DMS 273 (cell line): ENCODE data around the gene STRA6.
"Not testable (repeated sequence)": the region's sequence is repeated elsewhere in the genome, so short reads cannot be mapped to it uniquely, and the experiment has no call there.

Source experiments
- DNase-seq: peaks from one replicate; lab custom pipeline; 2025; ENCODE audit not compliant: unreplicated experiment; lab: John Stamatoyannopoulos, UW

Gene STRA6

GRCh38 chr15:74167891-74168331, 34.7 kb downstream of the STRA6 start:
- DNase-seq, result peak; percentile 31

- DNase-seq, result no peak
Observed at GRCh38 chr15:74165461-74165860, 37.1 kb downstream of the STRA6 start.

DNA sequence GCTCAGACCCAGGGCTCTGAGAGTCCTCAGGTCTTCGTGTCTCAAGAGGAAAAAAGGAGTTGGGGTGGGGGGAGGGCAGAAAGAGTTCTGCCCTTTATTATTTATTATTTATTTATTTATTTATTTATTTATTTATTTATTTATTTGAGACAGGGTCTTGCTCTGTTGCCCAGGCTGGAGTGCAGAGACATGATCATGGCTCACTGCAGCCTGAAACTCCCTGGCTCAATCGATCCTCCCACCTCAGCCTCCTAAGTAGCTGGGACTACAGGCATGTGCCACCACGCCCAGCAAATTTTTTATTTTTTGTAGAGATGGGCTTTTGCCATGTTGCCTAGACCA, 40.4 kb downstream of the STRA6 start:
- DNase-seq, result not testable (repeated sequence)

- not testable (repeated sequence) for DNase-seq
Observed at GRCh38 chr15:74160390-74160789, 42.2 kb downstream of the STRA6 start.

DNA sequence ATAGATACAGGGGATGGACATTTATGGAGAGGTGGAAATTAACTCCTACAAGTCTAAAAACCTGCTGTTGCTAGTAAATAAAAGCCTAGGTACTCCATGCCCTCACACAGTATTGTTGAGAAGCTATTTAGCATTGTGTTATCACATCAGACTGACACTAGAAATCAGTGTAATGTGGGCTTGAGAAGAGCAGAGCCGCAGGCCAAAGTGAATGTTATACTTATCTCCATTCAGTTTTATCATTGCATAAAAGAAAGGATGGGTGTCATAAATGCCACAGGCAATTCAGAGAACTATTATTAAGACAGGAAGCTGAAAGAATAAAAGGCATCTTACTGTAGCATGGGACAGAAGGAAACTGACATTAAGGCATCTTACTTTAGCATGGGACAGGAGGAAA, 42.8 kb downstream of the STRA6 start:
- DNase-seq, result no peak

DNA sequence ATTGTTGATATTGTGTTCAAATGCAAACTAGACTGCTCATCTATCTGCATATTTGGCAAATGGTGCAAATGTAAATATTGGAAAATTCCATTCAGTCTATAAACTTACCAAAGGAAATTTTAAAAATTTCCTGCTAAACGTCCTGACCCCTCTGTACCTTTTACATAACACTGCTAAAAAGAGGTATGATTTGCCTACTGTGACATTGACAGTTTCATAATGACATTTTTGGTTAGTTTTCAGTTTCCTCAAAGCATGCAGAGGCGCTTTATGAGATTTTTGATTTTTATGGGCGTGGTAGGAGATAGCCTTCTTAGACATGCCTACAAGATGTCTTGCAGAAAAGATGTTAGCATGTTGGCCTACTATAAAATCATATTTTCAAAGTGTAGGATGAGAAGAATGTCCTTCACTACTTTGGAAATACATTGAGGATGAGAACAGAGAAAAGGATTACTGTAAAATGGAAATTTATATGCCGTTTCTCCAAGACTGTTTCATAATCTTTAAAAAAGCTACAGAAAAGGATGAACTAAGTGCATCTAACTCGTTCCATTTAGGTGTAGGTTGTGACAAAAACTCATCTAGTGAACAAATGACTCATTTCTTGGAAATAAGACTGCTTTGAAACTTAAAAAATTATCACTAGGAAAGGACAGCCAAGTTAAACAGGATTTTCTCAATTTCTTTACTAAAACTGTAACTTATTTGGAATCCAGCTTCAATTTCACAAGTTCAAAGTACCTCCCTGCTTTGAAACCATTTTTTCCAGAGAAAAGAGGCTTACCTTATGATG, 43.5 kb downstream of the STRA6 start:
- no peak for DNase-seq

GRCh38 chr15:74157868-74158827, 44.4 kb downstream of the STRA6 start:
- no peak for DNase-seq

- DNase-seq, result peak; percentile 41
Observed at GRCh38 chr15:74156678-74157411, 45.7 kb downstream of the STRA6 start.

DNA sequence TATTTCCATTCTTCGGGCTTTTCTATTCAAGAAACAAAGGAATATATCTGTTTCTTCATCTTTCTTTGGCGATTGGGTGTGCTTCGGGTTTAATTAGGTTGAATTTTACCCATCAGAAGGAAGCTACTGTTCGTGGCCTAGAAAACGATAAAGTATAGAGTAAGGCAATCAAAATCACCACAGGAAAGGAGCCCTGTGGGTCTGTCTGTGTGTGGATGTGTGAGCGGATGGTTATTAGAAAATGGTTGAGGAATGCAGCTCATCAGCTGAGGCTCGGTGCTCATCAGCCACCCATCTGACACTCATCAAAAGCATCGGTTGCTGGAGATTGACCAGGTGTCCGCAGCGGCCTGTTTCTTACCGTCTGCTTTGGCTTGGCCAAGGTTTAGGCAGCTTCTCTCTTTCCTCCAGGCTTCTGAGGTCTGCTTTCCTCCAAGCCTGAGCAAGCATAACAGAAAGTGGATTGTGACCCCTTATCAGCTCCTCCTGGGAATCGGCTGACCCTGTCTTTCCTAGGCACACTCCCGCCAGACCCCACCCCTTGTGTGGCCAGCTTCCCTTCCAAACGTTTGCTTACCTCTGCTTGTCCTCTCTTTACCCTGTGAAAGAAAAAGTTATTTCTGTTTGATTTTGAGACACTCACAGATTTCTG, 46.7 kb downstream of the STRA6 start:
- DNase-seq, result no peak

DNA sequence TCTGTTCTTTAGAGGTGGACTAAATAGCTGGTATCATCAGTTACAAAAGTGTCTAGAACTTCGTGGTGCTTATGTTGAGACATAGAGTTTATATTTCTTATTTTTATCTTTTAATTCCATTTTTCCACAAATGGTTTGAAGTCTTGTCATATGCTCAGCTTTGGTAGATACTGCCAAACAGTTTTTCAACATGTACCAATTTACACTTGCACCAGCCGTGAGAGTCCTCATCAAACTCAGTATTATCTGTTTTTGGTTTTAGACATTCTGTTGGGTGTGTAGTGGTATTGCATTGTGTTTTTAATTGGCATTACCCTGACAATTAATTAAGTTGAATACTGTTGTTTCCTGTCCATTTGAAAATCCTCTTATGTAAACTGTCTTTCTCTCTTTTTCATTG, 55.5 kb downstream of the STRA6 start:
- no peak for DNase-seq

DNA sequence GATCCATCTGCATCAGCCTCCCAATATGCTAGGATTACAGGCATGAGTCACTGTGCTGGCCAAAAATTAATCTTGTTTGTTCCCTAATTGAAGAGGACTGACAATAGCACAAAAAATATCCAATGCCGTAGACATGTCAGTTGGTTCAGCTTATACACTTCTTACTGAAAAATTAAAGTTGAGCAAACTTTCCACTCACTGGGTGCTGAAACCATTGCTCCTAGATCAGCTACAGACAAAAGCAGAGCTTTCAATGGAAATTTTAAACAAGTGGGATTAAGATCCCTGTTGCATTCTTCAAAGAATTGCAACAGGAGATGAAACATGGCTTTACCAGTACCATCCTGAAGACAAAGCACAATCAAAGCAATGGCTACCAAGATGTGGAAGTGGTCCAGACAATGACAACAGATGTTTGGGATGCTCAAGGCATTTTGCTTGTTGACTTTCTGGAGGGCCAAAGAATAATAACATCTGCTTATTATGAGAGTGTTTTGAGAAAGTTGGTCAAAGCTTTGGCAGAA, 56.2 kb downstream of the STRA6 start:
- no peak for DNase-seq

DNA sequence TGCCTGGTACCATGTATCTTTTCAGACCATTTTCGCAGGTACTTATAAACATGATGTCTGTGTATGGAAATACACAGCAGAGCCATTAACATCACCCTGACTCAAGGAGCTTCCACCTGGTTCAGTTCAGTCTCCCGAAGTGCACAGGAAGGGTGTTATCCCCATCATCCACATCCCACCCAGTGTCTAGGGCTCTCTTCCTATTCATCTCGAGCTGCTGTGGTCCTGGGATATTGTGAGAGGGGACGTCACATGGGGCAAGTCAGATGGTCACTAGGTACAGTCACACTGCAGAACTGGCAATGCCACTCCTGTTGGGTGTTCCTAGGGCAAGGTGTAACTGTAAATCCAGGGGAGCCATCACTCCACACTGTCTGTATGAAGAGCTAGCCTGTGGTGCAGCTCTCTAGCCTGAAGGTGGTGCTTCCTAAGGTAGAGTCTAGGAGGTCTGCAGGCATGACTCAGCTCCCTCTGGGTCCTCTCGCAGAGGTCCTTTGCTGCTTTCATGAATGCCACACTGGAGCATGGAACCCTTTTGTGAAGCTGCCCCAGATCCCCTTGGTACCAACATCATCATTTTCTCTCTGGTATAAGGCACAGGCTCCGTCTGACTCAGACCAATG, 58.3 kb downstream of the STRA6 start:
- peak; percentile 46 for DNase-seq

- DNase-seq, result no peak
Observed at GRCh38 chr15:74141591-74141990, 61.0 kb downstream of the STRA6 start.

DNA sequence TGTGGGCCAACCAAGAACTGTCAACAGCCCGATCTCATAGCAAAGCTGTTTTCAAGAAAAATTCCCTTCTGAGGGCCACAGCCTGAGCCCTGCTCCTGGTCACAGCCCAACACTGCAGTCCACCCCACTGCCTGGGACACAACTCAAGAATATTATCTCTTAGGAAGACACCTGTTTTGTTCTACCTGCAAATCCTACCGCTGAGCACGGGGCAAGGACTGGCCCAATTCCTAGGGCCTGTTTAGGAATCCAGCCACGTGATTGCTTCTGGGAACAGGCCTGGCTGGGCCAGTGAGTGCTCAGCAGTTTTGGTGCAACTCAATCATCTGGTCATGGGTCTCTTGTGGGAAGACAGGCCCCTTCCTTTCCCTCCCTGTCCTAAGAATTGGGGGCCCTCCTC, 63.9 kb downstream of the STRA6 start:
- DNase-seq, result no peak

DNA sequence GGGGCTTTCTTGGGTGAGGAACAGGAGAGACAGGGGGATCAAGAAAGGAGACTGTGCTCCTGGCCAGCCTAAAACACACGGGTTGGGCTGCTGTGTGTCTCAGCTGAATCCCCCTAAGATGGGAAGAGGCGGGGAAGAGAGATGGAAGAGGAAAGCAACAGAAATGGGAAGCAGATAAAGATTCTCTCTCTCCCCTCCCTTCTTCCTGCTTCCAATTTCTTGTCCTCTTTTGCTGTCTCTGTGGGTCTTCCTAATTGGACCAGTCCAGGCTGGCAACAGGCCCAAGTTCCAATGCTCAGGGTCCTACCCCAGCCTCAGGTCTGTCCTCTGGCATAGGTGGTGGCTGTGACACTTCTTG, 65.1 kb downstream of the STRA6 start:
- DNase-seq, result no peak

DNA sequence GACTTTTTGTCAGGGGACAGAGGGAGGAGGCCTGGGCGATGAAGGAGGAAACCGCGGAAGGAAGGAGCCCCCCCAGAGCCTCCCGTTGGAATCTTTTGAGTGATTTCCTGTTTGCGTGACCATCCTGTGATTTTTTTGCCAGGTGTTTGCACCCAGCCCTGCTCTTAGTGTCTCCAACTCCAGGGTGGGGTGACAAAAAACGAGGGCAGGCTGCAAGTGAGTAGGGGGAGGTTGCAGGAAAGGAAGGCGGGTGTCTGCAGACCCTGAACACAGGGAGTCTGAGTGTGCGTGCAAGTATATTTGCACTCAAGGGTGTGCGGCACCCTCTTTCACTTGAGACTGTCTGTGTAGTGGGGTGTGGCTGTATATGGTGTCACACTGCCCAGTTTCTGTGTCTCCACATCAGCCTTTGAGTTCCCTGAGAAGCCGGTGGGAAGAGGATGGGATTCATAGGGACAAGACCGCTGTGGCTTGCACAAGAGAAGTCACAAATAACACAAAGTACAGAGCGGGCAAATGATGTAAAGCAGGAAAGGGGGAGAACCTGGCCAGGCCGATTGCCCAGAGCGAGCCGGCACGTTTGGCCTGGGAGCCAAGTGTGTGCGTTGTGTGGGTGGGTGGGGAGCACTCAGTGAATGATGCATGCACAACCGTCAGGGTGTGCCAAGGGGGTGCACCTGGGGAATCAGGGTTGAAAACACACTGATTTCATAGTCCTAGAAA, 65.6 kb downstream of the STRA6 start:
- no peak for DNase-seq

GRCh38 chr15:74136540-74136813, 66.1 kb downstream of the STRA6 start:
- DNase-seq, result no peak

DNA sequence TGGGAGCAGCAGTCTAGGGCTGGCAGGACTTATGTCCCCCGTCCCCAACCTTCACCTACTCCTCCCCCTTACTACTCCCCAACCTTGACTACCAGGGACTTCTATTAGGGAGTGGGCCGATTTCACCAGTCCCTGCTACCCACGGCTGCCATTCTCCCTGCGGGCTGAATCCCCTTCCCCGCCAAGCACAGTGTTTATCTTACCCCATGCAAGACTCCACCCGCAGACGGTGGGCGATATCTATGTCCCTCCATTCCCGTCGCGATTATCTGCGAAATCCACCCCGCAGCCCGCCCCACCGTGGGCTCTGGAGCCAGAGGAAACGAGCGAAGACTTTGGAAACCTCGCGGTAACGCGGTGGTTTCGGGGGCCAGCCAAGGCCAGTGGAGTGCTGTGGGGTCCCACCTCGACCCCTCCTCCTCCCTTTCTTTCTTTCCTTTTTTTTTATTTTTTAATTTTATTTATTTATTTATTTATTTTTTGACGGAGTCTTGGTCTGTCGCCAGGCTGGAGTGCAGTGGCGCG, 67.5 kb downstream of the STRA6 start:
- DNase-seq, result no peak

DNA sequence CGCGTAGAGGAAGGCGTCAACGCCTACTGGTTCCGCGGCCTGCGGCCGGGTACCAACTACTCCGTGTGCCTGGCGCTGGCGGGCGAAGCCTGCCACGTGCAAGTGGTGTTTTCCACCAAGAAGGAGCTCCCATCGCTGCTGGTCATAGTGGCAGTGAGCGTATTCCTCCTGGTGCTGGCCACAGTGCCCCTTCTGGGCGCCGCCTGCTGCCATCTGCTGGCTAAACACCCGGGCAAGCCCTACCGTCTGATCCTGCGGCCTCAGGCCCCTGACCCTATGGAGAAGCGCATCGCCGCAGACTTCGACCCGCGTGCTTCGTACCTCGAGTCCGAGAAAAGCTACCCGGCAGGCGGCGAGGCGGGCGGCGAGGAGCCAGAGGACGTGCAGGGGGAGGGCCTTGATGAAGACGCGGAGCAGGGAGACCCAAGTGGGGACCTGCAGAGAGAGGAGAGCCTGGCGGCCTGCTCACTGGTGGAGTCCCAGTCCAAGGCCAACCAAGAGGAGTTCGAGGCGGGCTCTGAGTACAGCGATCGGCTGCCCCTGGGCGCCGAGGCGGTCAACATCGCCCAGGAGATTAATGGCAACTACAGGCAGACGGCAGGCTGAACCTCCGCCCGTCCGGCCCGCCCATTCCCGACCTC, 68.1 kb downstream of the STRA6 start:
- DNase-seq, result no peak
